ENCODE data around the gene ELMO2.

The ELMO2 gene

GRCh38 chr20:46374383-46374782 lies 32.0 kb downstream of the ELMO2 start:
- DNase-seq, result no peak
- intact Hi-C loops (cut with DNase I), result no loop called here

- intact Hi-C loops (cut with DNase I), result no loop called here
- DNase-seq, result no peak
Observed at GRCh38 chr20:46371656-46372055, 34.8 kb downstream of the ELMO2 start.

DNA sequence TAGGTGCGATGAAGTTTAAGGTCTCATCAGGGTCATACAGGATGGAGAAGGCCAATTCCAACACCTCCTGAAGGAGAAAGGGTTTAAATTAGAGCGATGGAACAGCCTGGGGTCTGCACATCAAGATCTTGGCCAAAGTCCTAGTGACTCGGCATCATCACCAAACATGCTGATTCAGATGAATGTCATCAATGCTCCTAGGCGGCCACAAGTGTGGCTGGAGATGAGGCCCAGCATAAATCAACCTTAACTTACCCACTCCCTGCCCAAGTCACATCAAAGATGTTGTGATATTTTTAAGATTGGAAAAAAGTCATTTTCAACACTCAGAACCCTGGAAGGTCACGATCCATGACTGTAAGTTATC lies 37.5 kb downstream of the ELMO2 start:
- intact Hi-C loops (cut with DNase I), result no loop called here
- no peak for DNase-seq

DNA sequence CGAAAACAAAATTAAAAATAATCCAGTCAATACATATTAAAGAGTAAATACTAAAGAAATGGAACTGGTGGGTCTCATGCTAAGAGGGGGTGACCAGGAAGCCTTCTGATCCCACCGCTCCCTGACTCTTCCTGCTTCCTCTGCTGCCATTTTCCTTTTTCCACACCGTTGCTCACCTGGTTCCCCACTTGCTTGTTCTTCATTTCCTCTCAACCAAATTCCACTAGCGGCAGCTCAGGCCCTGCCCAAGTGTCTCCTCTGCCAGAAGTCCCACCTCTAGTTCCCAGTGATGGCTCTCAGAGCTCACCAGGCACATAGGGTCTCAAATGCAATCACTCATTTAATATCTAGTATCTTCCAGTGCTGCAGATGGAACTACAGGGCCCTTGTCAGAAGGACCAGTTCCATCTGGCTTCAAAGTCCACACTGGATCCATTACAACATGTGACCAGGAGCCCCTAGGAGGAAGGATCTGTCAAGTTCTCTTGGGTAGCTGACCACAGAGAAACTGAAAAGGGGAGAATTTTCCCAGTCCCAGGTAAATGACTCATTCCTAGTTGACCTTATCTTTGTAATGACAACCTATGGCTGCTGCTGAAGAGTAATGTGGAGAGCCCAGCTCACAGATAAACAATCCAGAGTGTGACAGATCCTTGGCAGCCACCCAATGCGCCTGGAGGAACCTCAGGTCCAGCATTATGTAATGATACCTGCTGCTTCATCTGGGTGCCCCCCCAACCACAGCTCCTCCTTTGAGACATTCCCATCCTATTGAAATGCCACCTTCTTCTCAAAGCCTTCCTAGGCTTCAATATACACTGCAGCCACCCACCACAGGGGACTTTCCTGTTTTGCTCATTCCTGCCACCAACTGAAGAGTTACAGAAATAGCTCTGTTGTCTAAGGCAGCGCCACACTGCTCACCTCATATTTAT lies 38.2 kb downstream of the ELMO2 start:
- intact Hi-C loops (cut with DNase I), result no loop called here
- no peak for DNase-seq

GRCh38 chr20:46367234-46367633 lies 39.2 kb downstream of the ELMO2 start:
- peak in 1 of 10 donors; percentile 66 for DNase-seq
- intact Hi-C loops (cut with DNase I), result no loop called here

DNA sequence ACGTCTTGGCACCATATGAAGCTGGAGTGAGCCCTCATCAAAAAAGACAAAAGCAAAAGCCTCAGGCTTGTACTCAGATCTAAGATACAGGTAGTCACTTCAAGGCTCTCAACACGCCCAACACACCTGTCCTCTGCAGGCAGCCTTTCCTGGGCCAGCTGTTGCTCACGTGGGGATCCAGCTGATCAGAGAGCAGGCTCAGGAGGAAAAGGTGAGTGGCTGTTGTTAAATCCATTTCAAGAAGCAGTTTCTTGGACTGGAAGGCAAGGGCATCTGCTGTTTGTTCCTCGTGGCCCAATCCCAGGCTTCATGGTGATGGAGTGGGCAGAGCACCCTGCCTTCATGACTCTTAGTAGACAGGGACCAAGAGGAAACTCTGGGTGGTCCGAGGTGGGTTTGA lies 39.6 kb downstream of the ELMO2 start:
- DNase-seq, result no peak
- intact Hi-C loops (cut with DNase I), result no loop called here

- peak in 2 of 10 donors; percentile 35 to 56 for DNase-seq
- intact Hi-C loops (cut with DNase I), result loop anchor here (2.0 kb wide), 1 partner anchor 41 kb away; the partner anchor contains the start of gene ELMO2
Observed at GRCh38 chr20:46365487-46366220, 40.8 kb downstream of the ELMO2 start.

- intact Hi-C loops (cut with DNase I), result loop anchor here (2.0 kb wide), 1 partner anchor 42 kb away; the partner anchor contains the start of gene ELMO2
- DNase-seq, result peak in 8 of 10 donors; percentile 46 to 92 (median 72)
Observed at GRCh38 chr20:46364670-46365486, 41.5 kb downstream of the ELMO2 start.

GRCh38 chr20:46363874-46364669 lies 42.3 kb downstream of the ELMO2 start:
- intact Hi-C loops (cut with DNase I), result loop anchor here (2.0 kb wide), 1 partner anchor 43 kb away; the partner anchor contains the start of gene ELMO2
- peak; percentile 80 to 98 (median 90) for DNase-seq

- intact Hi-C loops (cut with DNase I), result no loop called here
- no peak for DNase-seq
Observed at GRCh38 chr20:46362921-46363867, 43.2 kb downstream of the ELMO2 start.

DNA sequence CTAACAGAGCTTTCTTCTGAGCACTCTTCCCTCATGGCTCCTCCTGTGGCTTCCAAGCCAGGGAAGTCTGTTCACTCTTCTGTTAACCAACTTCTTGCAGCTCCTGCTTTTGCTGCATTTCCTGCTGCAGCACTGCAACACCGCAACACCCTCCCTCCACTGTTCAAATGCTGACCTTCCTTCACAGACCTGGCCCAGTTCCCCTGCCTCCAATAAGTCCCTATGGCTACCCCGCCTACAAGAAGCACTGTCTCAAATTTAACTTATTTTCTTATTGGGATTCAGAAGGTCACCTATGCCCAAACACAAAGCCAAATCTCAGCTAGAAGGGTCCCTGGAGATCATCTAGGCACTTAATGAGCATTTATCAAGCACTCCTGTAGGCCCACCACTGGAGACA lies 44.6 kb downstream of the ELMO2 start:
- intact Hi-C loops (cut with DNase I), result no loop called here
- no peak for DNase-seq

DNA sequence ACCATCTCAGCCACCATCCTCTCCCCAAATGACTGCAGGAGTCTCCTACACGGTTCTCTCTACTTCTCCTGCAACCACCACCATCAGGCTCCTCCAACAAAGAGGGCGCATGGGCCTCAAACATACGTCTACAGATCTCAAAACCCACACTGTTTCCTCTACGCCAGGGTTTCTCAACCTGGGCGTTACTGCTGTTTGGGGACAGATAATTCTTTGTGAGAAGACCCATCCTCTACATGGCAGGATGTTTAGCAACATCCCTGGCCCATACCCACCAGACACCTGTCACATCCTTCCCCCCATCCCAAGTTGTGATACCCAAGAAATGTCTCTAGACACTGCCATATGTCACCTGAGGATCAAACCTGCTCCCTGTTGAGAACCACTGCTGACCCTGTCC lies 45.0 kb downstream of the ELMO2 start:
- intact Hi-C loops (cut with DNase I), result no loop called here

DNA sequence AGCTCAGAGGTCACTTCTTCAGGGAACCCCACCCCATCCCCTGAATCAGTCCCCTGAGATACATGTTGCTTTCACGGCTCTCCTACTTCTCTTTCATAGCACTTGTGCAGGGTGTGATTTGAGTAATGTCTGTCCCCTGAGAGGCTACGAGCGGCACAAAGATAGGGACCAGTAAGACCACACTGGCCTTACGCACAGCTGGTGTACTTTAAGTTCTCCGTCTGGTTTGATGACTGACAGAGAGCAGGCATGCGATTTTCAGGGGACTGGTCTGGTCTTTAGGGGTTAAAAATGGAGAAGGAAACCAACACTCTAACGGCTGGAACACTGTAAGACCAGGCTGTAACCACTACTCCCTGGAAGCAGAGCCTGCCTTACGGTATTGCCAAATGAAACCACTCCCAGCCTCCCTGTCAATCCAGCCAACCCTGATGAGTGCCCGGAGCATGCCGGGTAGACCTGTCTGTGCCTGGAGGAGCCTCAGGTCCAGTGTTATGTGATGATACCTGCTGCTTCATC lies 47.1 kb downstream of the ELMO2 start:
- intact Hi-C loops (cut with DNase I), result loop anchor here (10.0 kb wide), 1 partner anchor 334 kb away; the partner anchor contains the start of gene SLC12A5
- no peak for DNase-seq

More for the DNA sequence above, 45.0 kb downstream of the ELMO2 start:
- no peak for DNase-seq

DNA sequence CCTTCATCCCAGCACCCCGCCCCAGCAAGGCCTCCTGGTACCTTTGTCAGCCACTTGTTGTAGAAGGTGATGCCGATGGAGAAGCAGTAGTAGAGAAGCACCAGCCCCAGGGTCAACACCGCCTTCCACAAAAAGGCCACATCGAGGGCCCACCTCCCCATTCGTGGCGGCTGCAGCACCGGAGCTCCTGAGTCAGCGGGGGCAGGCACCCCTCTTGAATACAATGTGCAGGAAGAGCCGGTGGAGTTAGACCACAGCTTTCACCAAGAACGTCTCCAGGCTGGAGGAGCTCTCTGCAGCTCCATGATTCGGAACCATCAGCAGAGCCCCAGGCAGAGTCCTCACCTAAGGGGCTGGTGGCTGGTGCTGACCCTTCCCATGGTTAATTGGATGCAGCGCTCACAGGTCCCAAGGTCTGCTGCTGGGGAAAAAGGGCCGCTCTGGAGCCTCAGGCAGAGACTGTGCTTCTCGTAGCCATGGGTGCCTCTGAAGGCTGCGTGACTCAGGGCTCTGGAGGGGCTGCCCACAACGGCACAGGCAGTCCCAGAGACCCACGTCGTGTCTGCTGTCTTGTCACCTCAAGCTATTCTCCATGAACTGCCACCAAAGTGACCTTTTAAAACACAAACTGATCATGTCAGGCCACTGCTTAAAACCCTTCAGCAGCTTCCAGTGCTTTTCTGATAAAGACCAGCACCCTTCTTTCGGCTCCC lies 47.9 kb downstream of the ELMO2 start:
- intact Hi-C loops (cut with DNase I), result loop anchor here (10.0 kb wide), 1 partner anchor 334 kb away; the partner anchor contains the start of gene SLC12A5
- no peak for DNase-seq

GRCh38 chr20:46357030-46357514 lies 49.3 kb downstream of the ELMO2 start:
- intact Hi-C loops (cut with DNase I), result loop anchor here (10.0 kb wide), 1 partner anchor 332 kb away; the partner anchor contains the start of gene SLC12A5
- peak in 1 of 10 donors; percentile 78 for DNase-seq

GRCh38 chr20:46356195-46357029 lies 50.0 kb downstream of the ELMO2 start:
- intact Hi-C loops (cut with DNase I), result loop anchor here (10.0 kb wide), 1 partner anchor 332 kb away; the partner anchor contains the start of gene SLC12A5
- no peak for DNase-seq
